NOMO-1 (cell line): ENCODE results near the gene NAA15.
"Not testable (repeated sequence)": the region's sequence is repeated elsewhere in the genome, so short reads cannot be mapped to it uniquely, and the experiment has no call there.

Source experiments
- DNase-seq, 2 experiments: peaks; one replicate each; lab custom pipeline; 2025; ENCODE audit not compliant: unreplicated experiment in 2 of 2; lab: John Stamatoyannopoulos, UW

Gene NAA15

DNA sequence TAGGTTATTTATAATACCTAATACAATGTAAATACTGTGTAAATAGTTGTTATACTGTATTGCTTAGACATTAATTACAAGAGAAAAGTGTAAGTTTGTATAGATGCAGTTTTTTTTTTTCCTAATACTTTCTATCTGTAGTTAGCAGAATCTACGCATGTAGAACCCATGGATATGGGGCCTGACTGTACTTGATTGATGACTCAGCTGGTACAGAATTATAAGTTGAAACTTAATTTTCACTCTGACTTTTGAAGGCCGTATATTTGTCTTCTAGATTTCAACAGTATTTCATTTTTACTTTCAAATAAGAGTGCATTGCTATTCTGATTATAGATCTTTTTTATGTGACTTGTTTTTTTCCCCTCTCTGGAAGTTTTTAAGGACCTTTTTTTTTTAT, 31.7 kb downstream of the NAA15 start:
- no peak for DNase-seq

GRCh38 chr4:139337612-139338011, 36.3 kb downstream of the NAA15 start:
- peak in 1 of 2 experiments; percentile 76 for DNase-seq

- no peak for DNase-seq
Observed at GRCh38 chr4:139361301-139361700, 60.0 kb downstream of the NAA15 start.

DNA sequence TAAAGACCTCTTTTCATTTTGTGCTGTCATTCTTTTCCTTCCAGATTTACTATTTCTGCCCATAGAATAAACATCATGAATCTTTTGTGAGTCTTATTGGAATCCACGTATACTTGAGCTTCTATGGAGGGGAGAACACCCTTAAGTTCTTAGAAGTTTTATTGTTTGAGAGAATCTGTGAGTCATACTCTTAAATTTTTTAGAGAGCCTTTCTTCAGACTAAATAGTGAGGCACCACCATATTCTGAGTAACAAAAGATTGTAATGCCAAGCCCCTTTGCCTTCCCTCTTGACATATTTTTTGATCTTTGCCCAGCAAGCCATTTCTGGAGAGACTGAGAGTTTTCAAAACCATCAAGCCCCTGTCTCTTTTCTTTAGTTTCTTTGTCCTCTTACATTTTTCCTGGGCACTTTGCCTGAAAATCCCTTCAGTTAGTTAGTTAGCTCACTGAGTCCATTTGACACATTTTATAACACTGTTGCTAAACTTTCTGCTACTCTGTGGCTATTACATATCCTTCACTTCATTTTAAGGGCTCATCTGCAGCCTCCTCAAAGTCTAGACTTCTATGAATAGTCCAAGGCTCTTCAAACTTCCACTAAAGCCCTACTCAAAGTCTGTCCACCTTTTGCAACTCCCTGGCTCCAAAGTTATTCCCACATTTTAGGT, 66.3 kb downstream of the NAA15 start:
- no peak for DNase-seq

GRCh38 chr4:139368998-139369397, 67.7 kb downstream of the NAA15 start:
- no peak for DNase-seq

GRCh38 chr4:139374251-139374650, 72.9 kb downstream of the NAA15 start:
- DNase-seq: no peak

- no peak for DNase-seq
Observed at GRCh38 chr4:139386421-139386820, 85.1 kb downstream of the NAA15 start.

GRCh38 chr4:139389102-139389501, 87.8 kb downstream of the NAA15 start:
- no peak for DNase-seq

DNA sequence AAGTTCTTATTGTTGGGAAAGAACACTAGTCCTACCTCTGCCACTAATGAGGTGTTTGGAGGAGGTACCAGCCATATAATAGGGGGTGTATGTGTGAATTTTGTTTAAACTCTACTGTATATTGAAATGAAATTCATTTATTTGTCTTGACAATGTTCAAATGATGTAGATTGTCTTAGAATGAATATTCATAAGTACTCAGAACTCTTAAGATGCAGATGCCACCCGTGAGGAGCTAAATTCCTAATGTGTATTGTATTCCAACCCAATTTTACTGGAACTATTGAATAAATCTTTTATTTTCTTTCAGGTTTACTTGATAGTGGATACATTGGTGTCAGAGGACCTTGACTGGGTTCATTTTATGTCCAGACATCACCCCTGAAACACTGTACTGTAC, 88.7 kb downstream of the NAA15 start:
- no peak for DNase-seq

DNA sequence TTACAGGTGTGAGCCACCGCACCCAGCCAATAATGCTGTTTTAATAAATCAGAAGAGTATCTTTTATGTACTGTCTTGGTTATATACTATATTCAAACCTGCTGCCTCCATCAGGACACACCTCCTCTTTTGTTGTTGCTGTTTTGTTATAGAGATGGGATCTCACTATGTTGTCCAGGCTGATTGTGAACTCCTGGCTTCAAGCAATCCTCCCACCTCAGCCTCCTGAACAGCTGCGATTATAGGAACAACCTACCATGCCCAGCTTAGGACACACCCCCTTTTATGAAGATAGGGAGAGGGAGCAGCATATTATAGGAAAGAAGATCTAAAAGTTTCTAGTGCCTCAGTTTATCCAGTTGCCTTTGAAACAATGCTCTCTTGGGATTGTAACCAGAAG, 90.4 kb downstream of the NAA15 start:
- no peak for DNase-seq

DNA sequence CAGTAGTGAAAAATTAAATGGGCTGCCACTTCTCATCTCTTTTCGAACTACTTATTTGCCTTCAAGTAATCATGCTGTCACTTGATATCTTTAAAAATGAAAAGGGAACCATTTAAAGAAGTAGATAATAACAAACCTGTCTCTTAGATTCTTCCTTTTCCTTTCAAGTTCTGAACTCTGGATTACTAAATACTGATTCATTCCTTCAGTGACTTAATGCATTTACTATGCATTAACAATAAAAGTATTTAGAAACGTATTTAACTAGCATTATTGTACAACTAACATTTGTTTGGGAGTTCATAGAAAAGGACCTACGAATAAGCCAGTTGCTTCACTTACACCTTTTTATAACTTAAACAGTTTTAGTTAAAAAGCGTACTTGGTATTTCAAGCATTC, 91.5 kb downstream of the NAA15 start:
- no peak for DNase-seq

GRCh38 chr4:139401368-139401767, 100.1 kb downstream of the NAA15 start:
- no peak for DNase-seq

GRCh38 chr4:139402436-139402835, 101.1 kb downstream of the NAA15 start:
- DNase-seq: no peak

DNA sequence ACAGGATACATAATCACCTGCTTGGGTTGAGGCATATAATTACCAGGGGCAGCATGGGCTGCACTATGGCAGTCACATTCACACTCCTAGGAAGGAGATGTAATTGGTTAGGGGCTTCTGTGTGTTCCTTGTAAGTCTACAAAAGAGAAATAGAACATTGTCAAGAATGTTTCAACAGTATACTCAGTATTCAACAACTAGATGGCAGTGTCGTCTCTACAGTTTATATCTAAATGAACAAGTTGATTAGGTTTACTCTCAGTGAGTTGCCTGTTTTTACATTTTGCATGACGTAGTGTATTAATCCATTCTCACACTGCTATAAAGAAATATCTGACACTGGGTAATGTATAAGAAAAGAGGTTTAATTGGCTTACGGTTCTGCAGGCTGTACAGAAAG, 102.2 kb downstream of the NAA15 start:
- no peak for DNase-seq

GRCh38 chr4:139410312-139410711, 109.0 kb downstream of the NAA15 start:
- no peak for DNase-seq

GRCh38 chr4:139414671-139415210, 113.4 kb downstream of the NAA15 start:
- not testable (repeated sequence) for DNase-seq

GRCh38 chr4:139416073-139416673, 114.9 kb downstream of the NAA15 start:
- peak in 1 of 2 experiments; percentile 49 for DNase-seq

GRCh38 chr4:139419388-139419914, 118.1 kb downstream of the NAA15 start:
- peak; percentile 84 to 98 for DNase-seq

GRCh38 chr4:139420652-139421051, 119.3 kb downstream of the NAA15 start:
- DNase-seq: no peak

GRCh38 chr4:139436122-139436521, 134.8 kb downstream of the NAA15 start:
- no peak for DNase-seq

DNA sequence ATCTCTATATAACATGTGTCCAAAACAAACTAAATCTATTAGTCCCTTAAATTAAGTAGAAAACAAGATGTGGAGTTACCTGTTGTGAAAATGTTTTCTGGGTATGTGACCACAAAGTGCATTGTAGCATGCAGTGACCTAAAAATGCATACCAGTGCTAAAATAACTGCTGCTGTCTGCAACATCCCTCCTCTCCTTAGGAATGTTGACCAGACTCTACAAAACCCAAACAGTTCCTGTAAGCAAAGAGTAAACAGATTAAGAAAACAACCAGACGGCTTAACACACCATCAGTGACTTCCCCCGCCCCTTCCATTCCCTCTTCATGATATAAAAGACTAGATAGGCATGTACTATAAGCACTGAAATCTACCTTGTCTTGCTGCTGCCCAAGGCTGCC, 136.8 kb downstream of the NAA15 start:
- DNase-seq: no peak

DNA sequence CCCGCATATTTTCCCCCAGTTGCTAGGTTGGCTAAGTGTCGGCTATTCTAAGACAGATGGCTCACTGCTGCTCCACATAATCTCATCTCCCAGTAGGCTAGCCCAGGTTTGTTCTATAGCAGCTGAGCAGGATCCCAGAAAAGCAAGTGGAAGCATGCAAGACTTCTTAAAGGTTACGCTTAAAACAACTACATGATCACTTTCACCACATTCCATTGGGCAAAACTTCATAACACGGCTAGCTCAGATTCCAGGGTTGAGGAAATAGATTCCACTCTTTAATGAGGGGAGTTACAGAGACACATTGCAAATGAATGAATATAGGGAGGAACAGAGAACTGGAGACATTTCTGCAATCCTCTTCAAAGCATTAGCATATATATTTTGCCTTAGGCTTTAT, 139.7 kb downstream of the NAA15 start:
- DNase-seq: no peak
